GM10847 (cell line): ENCODE data around the gene WDFY2.

Source experiments
- POLR2A ChIP-seq: IDR thresholded peaks from 2 replicates; pipeline ENCODE4 v1.6.1; 2011; ENCODE audit not compliant: insufficient read length; ENCODE audit errors: extremely low read depth

Gene WDFY2

GRCh38 chr13:51742031-51742430 lies 157.8 kb downstream of the WDFY2 start:
- TF ChIP-seq POLR2A = no peak

DNA sequence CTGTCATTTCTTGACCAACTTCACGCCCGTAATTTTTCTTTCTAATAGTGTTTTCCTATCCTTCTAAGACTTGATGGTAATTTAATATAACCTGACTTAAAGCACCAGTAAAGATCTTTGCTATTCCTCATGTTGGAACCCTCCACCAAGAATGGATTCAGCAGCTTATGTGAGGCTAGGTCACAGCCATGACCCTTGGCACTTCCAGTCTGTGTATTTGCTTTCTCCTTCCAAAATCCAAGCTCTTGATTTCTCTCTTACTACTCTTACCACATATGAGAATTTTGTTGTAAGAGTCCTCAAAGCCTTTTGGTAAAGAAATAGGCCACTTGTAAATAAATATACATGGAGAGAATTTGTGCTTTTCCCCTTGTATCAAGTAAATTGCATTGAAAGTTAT lies 158.3 kb downstream of the WDFY2 start:
- no peak for TF ChIP-seq POLR2A

- TF ChIP-seq POLR2A = no peak
Observed at GRCh38 chr13:51745243-51745642, 161.0 kb downstream of the WDFY2 start.

GRCh38 chr13:51746802-51747201 lies 162.5 kb downstream of the WDFY2 start:
- no peak for TF ChIP-seq POLR2A

DNA sequence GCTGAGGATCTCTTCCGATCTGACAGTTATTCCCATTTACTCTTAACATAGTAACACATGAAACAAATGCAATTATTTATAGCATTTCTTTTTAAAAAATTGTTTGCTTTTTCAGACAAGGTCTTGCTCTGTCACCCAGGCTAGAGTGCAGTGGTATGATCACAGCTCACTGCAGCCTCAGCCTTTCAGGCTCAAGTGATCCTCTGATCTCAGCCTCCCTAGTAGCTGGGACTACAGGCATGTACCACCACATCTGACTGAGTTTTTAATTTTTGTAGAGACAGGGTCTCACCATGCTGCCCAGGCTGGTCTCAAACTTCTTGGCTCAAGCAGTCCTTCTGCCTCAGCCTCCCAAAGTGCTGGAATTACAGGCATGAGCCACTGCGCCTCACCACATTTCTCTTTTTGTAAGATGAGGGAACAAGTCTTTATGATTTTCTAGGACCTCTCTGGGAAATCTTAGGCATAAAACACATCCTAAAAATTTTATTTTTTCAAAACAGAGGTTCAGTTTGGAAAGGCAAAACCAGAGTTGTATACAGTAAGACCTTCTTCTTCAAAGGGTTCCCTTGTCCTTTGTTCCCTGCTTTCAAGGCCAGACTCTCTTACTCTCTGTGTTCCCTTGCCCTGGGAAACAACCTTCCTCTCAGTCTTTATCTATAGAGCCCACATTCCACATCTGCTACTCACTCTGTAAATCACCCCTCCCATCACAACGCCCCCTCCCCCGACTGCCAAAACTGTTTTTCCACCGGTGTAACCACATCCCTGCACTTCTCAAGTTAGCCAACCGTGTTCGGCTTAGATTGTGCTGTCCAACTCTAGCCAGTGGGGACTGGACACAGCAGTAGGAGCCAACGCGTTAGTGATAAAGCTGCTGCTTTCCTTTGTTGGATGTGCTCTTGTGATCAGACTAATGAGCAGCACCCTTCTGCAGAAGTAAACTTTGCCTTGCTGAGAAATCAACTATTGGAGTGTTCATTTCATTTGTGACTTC lies 163.5 kb downstream of the WDFY2 start:
- no peak for TF ChIP-seq POLR2A

DNA sequence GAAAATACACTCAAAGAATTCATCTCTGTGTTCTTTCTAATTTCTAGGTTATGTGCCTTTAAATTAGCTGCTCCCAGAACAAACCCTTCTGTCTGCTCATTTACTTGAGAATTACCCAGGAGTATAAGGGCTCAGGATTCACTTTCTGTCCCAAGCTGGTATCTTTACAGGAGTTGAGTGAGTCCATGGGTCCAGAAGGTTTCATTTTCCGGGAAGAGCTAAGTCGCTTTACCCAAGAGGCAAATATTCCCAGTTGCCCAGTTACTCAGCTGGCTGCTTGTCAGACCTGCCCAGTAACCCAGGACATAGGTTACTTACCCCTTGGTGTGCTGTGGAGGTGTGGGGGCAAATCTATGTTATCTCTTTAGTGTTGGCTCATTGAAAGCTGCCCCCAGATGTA lies 172.4 kb downstream of the WDFY2 start:
- no peak for TF ChIP-seq POLR2A

DNA sequence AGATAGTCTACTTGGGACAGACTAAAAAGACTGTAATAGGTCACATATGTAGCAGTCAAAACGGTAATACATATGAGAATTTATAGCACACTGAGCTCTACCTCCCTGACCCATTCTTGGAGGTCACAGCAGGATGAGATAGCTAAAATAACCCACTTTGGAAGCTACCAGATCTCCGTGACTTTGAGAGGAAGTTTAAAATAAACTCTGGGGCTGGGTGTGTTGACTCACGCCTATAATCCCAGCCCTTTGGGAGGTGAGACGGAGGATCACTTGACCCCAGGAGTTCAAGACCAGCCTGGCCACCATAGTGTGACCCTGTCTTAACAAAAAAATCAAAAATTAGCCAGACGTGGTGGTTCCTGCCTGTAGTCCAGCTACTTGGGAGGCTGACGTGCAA lies 174.4 kb downstream of the WDFY2 start:
- TF ChIP-seq POLR2A = no peak

- no peak for TF ChIP-seq POLR2A
Observed at GRCh38 chr13:51759240-51759639, 175.0 kb downstream of the WDFY2 start.

- no peak for TF ChIP-seq POLR2A
Observed at GRCh38 chr13:51760592-51760991, 176.3 kb downstream of the WDFY2 start.

DNA sequence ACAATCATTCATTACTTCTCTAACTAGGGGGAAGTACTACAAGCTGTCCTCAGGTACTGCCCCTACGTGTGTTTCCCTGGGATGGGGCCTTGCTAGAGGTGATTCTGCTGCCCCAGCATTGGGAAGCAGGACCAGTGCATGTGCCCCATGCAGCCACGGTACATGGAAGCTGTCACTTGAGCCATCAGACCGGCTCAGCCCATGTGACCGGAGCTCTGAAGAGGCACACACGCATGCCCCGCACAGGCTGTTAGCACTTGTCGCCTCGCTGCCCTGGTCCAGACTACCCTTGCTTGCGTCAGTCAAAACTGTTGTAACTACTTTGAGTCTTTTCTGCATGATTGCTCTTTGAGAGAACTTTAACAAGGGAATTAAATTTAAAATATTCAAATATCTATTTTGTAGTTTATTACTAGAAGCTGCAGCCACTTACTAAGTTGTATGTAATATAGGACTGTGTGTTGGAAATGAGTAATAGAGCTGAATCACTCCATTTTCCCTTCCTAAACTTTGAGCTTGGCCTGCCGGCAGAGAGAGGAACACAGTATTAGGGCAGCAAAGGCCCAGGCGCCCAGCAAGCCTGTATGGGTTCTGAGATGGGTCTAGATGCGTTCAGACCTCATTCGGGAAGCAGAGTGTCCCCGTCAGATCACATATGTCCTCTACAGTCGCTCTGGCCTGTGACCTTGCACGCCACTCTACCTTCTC lies 177.5 kb downstream of the WDFY2 start:
- no peak for TF ChIP-seq POLR2A

- no peak for TF ChIP-seq POLR2A
Observed at GRCh38 chr13:51763486-51763885, 179.2 kb downstream of the WDFY2 start.

GRCh38 chr13:51764184-51765141 lies 180.2 kb downstream of the WDFY2 start:
- no peak for TF ChIP-seq POLR2A

DNA sequence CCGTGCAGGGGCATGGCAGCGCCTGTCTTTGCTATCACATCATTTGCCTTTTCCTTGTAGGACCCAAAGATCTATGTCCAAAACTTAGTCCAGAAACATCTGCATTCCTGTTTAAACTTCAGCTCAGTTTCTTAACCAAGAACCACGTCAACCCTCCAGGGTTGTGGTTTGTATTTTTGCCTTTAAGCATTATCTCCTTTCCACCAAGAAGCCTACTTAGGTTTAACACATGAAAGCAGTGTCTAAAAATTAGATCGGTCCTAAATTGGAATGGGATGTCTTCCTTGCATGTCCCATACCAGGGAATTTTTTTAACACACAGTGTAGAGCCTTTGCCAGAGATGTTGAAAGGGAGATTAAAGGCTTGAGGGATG lies 180.9 kb downstream of the WDFY2 start:
- TF ChIP-seq POLR2A = no peak

GRCh38 chr13:51767100-51767499 lies 182.8 kb downstream of the WDFY2 start:
- TF ChIP-seq POLR2A = no peak

DNA sequence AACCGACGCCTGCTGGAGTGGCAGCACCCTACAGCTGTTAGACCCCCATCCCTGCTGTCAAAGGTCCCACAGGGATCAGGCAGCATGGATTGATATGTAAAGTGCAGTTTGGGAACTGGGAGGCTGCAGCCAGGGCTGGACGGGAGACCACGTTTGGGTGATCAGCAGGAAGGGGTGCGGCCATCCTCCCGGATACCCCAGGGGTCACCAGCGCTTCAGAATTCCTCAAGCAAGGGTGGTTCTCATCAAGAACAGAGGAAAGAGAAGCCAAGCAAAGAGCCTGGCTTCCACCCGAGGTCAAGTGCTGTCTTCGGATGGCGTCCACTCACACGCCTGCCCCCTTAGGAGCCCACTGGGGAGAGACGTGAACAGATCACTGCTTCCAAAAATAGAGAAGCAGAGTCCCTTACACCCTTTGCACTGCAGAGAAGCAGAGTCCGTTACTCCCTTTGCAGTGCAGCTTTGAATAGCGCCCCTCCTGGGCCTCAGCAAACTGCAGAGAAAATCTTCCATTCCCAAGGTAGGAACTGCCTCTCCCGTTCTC lies 184.2 kb downstream of the WDFY2 start:
- no peak for TF ChIP-seq POLR2A
